CD4-positive, alpha-beta T cell (primary cell): ENCODE results near the gene TSPAN9. TPM values are rescaled to one million over a fixed set of nuclear protein-coding genes. Genes with fewer than 3 reads are reported as not detected.

Source experiments
- ATAC-seq: fragments of 200-7000 bp; cut with Tn5 transposase; one replicate; pipeline ENCODE4 v1.10.0; 2022; ENCODE audit warnings: mild to moderate bottlenecking; ENCODE audit not compliant: poor library complexity
- CTCF ChIA-PET: fragments of 350-600 bp; sonication (Branson Sonifier 250); formaldehyde crosslinking; loops from one replicate; lab custom pipeline; 2021; ENCODE audit warnings: antibody characterized with exemption, inconsistent platforms; lab: Charles Lee
- POLR2A ChIA-PET: fragments of 350-600 bp; sonication (Branson Sonifier 250); formaldehyde crosslinking; loops from one replicate; lab custom pipeline; 2021; ENCODE audit warnings: antibody characterized with exemption, inconsistent platforms; lab: Charles Lee
- DNase-seq, 14 experiments: peaks; one replicate each; pipeline ENCODE4 v3.0.0-alpha.2; 2013 to 2020; ENCODE audit warnings: mixed read lengths in 2 of 14
- H3K27ac ChIP-seq, 2 donors: one replicate each; pipeline versions ENCODE4 v1.5.1 to v1.7.0; 2013; ENCODE audit warnings: low read length in 2 of 2, low read depth in 1 of 2, mild to moderate bottlenecking in 1 of 2
- H3K27me3 ChIP-seq, 2 experiments: 1 replicate in 1 of 2; 2 replicates in 1 of 2; pipeline versions ENCODE4 v1.6.1 to v1.7.0; 2013; ENCODE audit warnings: low read length in 2 of 2, control low read depth in 1 of 2, mild to moderate bottlenecking in 1 of 2, moderate library complexity in 1 of 2; ENCODE audit not compliant: insufficient read depth in 2 of 2, control insufficient read depth in 1 of 2
- H3K36me3 ChIP-seq: one replicate; pipeline ENCODE4 v1.6.1; 2013; ENCODE audit warnings: low read length, control low read depth; ENCODE audit not compliant: insufficient read depth
- H3K4me1 ChIP-seq: one replicate; pipeline ENCODE4 v1.6.1; 2013; ENCODE audit warnings: low read length, control low read depth; ENCODE audit not compliant: insufficient read depth
- H3K4me3 ChIP-seq: one replicate; pipeline ENCODE4 v1.5.1; 2013; ENCODE audit warnings: mild to moderate bottlenecking, low read length, moderate library complexity
- H3K9me3 ChIP-seq, 2 experiments: 1 replicate in 1 of 2; 2 replicates in 1 of 2; pipeline versions ENCODE4 v1.6.1 to v1.7.0; 2013; ENCODE audit warnings: low read length in 2 of 2, mild to moderate bottlenecking in 2 of 2, control low read depth in 1 of 2, moderate library complexity in 1 of 2; ENCODE audit not compliant: control insufficient read depth in 1 of 2, insufficient read depth in 1 of 2
- H3K27ac Mint-ChIP-seq: one replicate; pipeline ENCODE4 v1.8.0; 2020; ENCODE audit warnings: mixed read lengths
- H3K27me3 Mint-ChIP-seq: one replicate; pipeline ENCODE4 v1.8.0; 2021; ENCODE audit warnings: mixed read lengths
- H3K36me3 Mint-ChIP-seq: one replicate; pipeline ENCODE4 v1.8.0; 2021; ENCODE audit warnings: low read depth, mixed read lengths
- H3K4me1 Mint-ChIP-seq: one replicate; pipeline ENCODE4 v1.8.0; 2021; ENCODE audit warnings: low read depth, mixed read lengths
- H3K4me3 Mint-ChIP-seq: one replicate; pipeline ENCODE4 v1.8.0; 2020; ENCODE audit warnings: mild to moderate bottlenecking, mixed read lengths
- H3K9me3 Mint-ChIP-seq: one replicate; pipeline ENCODE4 v1.8.0; 2020; ENCODE audit warnings: mixed read lengths
- intact Hi-C, 2 experiments: fragments of 100-400 bp; cut with DNase I in 1 of 2; cut with micrococcal nuclease in 1 of 2; formaldehyde crosslinking; loops; one replicate each; pipeline versions ENCODE4 v1.15.1 to v1.9.0; 2023 to 2025; cut with DNase I, micrococcal nuclease
- total RNA-seq, 174 experiments: library from RNA in 2 of 174; stranded (reverse) in 2 of 174; gene quantifications; one replicate each; pipeline ENCODE4 v1.2.3 and lab custom pipeline; 2021 to 2026
- TF ChIP-seq, protein P1 (sequence below): fragments of 200-600 bp; IDR thresholded peaks from one replicate; pipeline ENCODE4 v1.8.0; 2022; ENCODE audit warnings: antibody characterized with exemption, mild to moderate bottlenecking

Gene TSPAN9
- total RNA-seq, 2 experiments from 2014 or later = 0.82 to 1.3 TPM

DNA sequence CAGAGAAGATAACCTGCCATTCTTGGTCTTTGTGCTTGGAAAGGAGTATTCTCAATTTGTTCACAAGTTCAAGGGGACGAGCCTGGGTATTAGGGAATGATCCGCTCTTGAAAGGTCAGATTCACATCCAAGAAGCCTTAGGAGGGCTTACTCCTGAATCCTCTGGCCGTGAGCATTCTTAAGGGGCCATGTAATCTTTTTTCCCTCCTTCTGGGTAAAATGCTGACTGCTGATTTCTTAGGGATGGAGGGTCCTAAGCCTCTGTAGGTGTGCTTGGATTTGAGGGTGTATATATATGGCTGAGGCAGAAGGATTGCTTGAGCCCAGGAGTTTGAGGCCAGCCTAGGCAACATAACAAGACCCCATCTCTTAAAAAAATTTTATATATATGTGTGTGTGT lies 149.1 kb downstream of the TSPAN9 start:
- H3K36me3 Mint-ChIP-seq = no peaks in the 10 kb centered on the region
- Histone ChIP-seq H3K9me3 (peaks cover 7 to 8% of the 10 kb centered on the region in 2 experiments), H3K4me3 (no peak overlapping the region), H3K27me3 (peaks cover 0 to 2% of the 10 kb centered on the region in 2 experiments), H3K4me1 (no peaks in the 10 kb centered on the region), H3K36me3 (no peaks in the 10 kb centered on the region), H3K27ac (no peak overlapping the region)
- H3K27ac Mint-ChIP-seq = no peak overlapping the region
- ATAC-seq (no peak), DNase-seq (no peak)
- no peaks in the 10 kb centered on the region for H3K9me3 Mint-ChIP-seq
- intact Hi-C loops = no loop called here
- TF ChIP-seq, protein P1, sequence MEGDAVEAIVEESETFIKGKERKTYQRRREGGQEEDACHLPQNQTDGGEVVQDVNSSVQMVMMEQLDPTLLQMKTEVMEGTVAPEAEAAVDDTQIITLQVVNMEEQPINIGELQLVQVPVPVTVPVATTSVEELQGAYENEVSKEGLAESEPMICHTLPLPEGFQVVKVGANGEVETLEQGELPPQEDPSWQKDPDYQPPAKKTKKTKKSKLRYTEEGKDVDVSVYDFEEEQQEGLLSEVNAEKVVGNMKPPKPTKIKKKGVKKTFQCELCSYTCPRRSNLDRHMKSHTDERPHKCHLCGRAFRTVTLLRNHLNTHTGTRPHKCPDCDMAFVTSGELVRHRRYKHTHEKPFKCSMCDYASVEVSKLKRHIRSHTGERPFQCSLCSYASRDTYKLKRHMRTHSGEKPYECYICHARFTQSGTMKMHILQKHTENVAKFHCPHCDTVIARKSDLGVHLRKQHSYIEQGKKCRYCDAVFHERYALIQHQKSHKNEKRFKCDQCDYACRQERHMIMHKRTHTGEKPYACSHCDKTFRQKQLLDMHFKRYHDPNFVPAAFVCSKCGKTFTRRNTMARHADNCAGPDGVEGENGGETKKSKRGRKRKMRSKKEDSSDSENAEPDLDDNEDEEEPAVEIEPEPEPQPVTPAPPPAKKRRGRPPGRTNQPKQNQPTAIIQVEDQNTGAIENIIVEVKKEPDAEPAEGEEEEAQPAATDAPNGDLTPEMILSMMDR = no peak
- H3K27me3 Mint-ChIP-seq = no peaks in the 10 kb centered on the region
- H3K4me1 Mint-ChIP-seq = no peaks in the 10 kb centered on the region
- no peak overlapping the region for H3K4me3 Mint-ChIP-seq
- POLR2A ChIA-PET = no interaction called here
- CTCF ChIA-PET = no interaction called here

DNA sequence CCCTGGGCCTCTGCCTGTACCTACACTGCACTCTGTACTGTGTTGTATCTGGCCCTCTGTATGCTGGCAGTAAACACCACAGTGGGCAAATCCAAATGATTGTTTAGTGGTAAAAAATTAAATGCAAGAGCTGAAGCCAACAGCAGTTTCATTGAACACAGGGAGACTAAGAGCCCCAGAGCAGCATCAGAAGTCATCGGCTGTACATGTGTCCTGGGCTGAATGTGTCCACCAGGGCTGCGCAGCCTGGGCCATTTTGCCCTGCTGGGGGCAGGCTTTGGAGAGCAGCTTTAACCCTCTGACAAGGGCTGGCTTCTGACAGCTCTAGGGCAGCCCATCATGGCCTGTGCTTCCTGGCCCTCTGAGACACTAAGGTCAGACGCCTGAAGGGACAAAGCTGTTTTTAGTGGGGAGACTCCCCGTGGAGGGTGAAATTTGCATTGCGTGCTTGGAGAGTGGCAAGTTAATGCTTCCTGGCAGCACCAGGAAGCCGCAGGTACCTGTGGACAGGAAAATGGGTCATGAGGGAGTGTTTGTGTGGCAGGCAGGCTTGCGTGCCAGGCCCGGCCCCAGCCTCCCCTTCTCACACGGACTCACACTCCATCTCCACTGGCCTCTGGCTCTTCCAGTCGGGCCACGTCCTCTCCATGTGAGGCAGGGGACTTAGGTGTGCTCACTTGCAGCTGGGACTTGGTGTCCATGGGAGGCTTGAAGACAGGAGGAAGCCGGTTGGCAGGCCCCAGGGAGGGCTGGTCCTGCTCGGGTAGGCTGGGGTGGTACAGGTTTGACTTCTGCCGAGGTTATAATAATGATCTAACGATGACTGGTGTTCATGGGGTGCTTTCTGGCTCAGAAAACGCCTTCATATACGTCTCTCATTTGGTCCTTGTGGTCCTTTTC lies 150.1 kb downstream of the TSPAN9 start:
- no peaks in the 10 kb centered on the region for H3K36me3 Mint-ChIP-seq
- no peaks in the 10 kb centered on the region for H3K4me1 Mint-ChIP-seq
- ATAC-seq (no peak), DNase-seq (no peak)
- ChIA-PET CTCF (no interaction called here), POLR2A (no interaction called here)
- no peaks in the 10 kb centered on the region for H3K9me3 Mint-ChIP-seq
- intact Hi-C loops = no loop called here
- Histone ChIP-seq H3K9me3 (peaks cover 7 to 8% of the 10 kb centered on the region in 2 experiments), H3K27ac (no peak overlapping the region), H3K36me3 (no peaks in the 10 kb centered on the region), H3K4me3 (no peak overlapping the region), H3K27me3 (peaks cover 0 to 2% of the 10 kb centered on the region in 2 experiments), H3K4me1 (no peaks in the 10 kb centered on the region)
- H3K4me3 Mint-ChIP-seq = no peak overlapping the region
- TF ChIP-seq, protein P1 = no peak
- H3K27ac Mint-ChIP-seq = no peak overlapping the region
- H3K27me3 Mint-ChIP-seq = no peaks in the 10 kb centered on the region

DNA sequence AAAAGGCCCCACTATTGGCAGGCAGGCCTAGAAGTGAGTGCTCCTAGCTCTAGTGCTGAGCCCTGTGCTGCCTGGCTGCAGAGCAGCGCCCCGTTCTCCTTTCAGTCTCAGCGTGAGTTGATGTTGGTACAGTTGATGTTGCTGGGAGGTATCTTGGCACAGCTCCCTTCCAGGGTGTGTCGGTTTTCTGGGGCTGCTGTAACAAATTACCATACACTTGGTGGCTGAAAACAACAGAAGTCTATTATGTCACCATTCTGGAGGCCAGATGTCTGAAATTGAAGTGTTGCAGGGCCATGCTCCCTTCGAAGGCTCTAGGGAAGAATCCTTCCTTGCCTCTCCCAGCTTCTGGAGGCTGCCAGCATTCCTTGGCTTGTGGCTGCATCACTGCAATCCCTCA lies 151.4 kb downstream of the TSPAN9 start:
- Mint-ChIP-seq H3K27ac (no peak overlapping the region), H3K4me3 (no peak overlapping the region), H3K4me1 (no peaks in the 10 kb centered on the region), H3K27me3 (no peaks in the 10 kb centered on the region), H3K9me3 (no peaks in the 10 kb centered on the region), H3K36me3 (no peaks in the 10 kb centered on the region)
- TF ChIP-seq, protein P1 = no peak
- DNase-seq (no peak), ATAC-seq (no peak)
- Histone ChIP-seq H3K27me3 (peaks cover 0 to 2% of the 10 kb centered on the region in 2 experiments), H3K4me1 (no peaks in the 10 kb centered on the region), H3K9me3 (peaks cover 7 to 8% of the 10 kb centered on the region in 2 experiments), H3K27ac (no peak overlapping the region), H3K36me3 (no peaks in the 10 kb centered on the region), H3K4me3 (no peak overlapping the region)
- CTCF ChIA-PET = no interaction called here
- POLR2A ChIA-PET = no interaction called here
- intact Hi-C loops = no loop called here
